ENCODE measurements around the gene ARHGAP26. TPM values are rescaled to one million over a fixed set of nuclear protein-coding genes. Genes with fewer than 3 reads are reported as not detected.

The ARHGAP26 gene
- total RNA-seq, 1 experiment from 2014 or later: 54.3 TPM

GRCh38 chr5:143229896-143230675 lies 459.9 kb downstream of the ARHGAP26 start:
- ChIA-PET POLR2A (interaction anchor here (0.6 kb wide), 1 partner anchor 168 kb away, joined by 3 read pairs; no protein-coding TSS in a partner anchor), CTCF (interaction anchor here (1.3 kb wide), 1 partner anchor 12 kb away, joined by 6 read pairs; no protein-coding TSS in a partner anchor)
- no peak overlapping the region for H3K4me3 Mint-ChIP-seq (ENCODE audit: unreplicated experiment)
- no peak for DNase-seq (ENCODE audit: unreplicated experiment)
- intact Hi-C loops (cut with micrococcal nuclease): no loop called here
- BruUV-seq (replicated peaks): no TSS peak
- H3K36me3 Mint-ChIP-seq (ENCODE audit: insufficient read depth, unreplicated experiment): no peaks in the 10 kb centered on the region
- TF ChIP-seq CTCF (IDR thresholded peaks at IDR 0.05; ENCODE audit: unreplicated experiment): no peak
- no peaks in the 10 kb centered on the region for H3K27me3 Mint-ChIP-seq (ENCODE audit: insufficient read depth, unreplicated experiment)
- no peak overlapping the region for H3K27ac Mint-ChIP-seq (ENCODE audit: low read depth, unreplicated experiment)
- H3K4me1 Mint-ChIP-seq (ENCODE audit: insufficient read depth, unreplicated experiment): peaks cover 23% of the 10 kb centered on the region
- H3K9me3 Mint-ChIP-seq (ENCODE audit: unreplicated experiment): no peaks in the 10 kb centered on the region

GRCh38 chr5:143230676-143230996 lies 460.5 kb downstream of the ARHGAP26 start:
- intact Hi-C loops (cut with micrococcal nuclease): no loop called here
- no peak overlapping the region for H3K27ac Mint-ChIP-seq (ENCODE audit: low read depth, unreplicated experiment)
- H3K9me3 Mint-ChIP-seq (ENCODE audit: unreplicated experiment): no peaks in the 10 kb centered on the region
- peaks cover 29% of the 10 kb centered on the region for H3K4me1 Mint-ChIP-seq (ENCODE audit: insufficient read depth, unreplicated experiment)
- no peaks in the 10 kb centered on the region for H3K27me3 Mint-ChIP-seq (ENCODE audit: insufficient read depth, unreplicated experiment)
- BruUV-seq (replicated peaks): no TSS peak
- ChIA-PET POLR2A (interaction anchor here (0.6 to 1.3 kb wide), 2 partner anchors 9 to 168 kb away, joined by 3 to 5 read pairs; no protein-coding TSS in a partner anchor), CTCF (interaction anchor here (0.6 to 1.3 kb wide), 3 partner anchors 12 to 24 kb away, joined by 3 to 6 read pairs (median 4); no protein-coding TSS in a partner anchor)
- no peak for TF ChIP-seq CTCF (IDR thresholded peaks at IDR 0.05; ENCODE audit: unreplicated experiment)
- H3K36me3 Mint-ChIP-seq (ENCODE audit: insufficient read depth, unreplicated experiment): no peaks in the 10 kb centered on the region
- DNase-seq (ENCODE audit: unreplicated experiment): no peak
- H3K4me3 Mint-ChIP-seq (ENCODE audit: unreplicated experiment): no peak overlapping the region

- ChIA-PET CTCF (interaction anchor here (0.8 kb wide), 1 partner anchor 24 kb away, joined by 4 read pairs; no protein-coding TSS in a partner anchor), POLR2A (interaction anchor here (1.3 to 1.5 kb wide), 2 partner anchors 8 to 9 kb away, joined by 3 to 5 read pairs; no protein-coding TSS in a partner anchor)
- Mint-ChIP-seq H3K9me3 (ENCODE audit: unreplicated experiment) (no peaks in the 10 kb centered on the region), H3K27ac (ENCODE audit: low read depth, unreplicated experiment) (no peak overlapping the region), H3K36me3 (ENCODE audit: insufficient read depth, unreplicated experiment) (peaks cover 4% of the 10 kb centered on the region), H3K4me1 (ENCODE audit: insufficient read depth, unreplicated experiment) (peaks cover 29% of the 10 kb centered on the region), H3K27me3 (ENCODE audit: insufficient read depth, unreplicated experiment) (no peaks in the 10 kb centered on the region), H3K4me3 (ENCODE audit: unreplicated experiment) (no peak overlapping the region)
- DNase-seq (ENCODE audit: unreplicated experiment): no peak
- BruUV-seq (replicated peaks): no TSS peak
- intact Hi-C loops (cut with micrococcal nuclease): no loop called here
- TF ChIP-seq CTCF (IDR thresholded peaks at IDR 0.05; ENCODE audit: unreplicated experiment): no peak
Measured at GRCh38 chr5:143231416-143231815, 461.2 kb downstream of the ARHGAP26 start.

- no peaks in the 10 kb centered on the region for H3K9me3 Mint-ChIP-seq (ENCODE audit: unreplicated experiment)
- no peak for TF ChIP-seq CTCF (IDR thresholded peaks at IDR 0.05; ENCODE audit: unreplicated experiment)
- intact Hi-C loops (cut with micrococcal nuclease): no loop called here
- CTCF ChIA-PET: interaction anchor here (0.6 to 0.8 kb wide), 2 partner anchors 24 to 105 kb away, joined by 4 read pairs; no protein-coding TSS in a partner anchor
- POLR2A ChIA-PET: interaction anchor here (1.3 to 1.5 kb wide), 3 partner anchors 7 to 25 kb away, joined by 3 to 7 read pairs (median 5); no protein-coding TSS in a partner anchor
- H3K4me3 Mint-ChIP-seq (ENCODE audit: unreplicated experiment): no peak overlapping the region
- H3K27me3 Mint-ChIP-seq (ENCODE audit: insufficient read depth, unreplicated experiment): no peaks in the 10 kb centered on the region
- no peak overlapping the region for H3K27ac Mint-ChIP-seq (ENCODE audit: low read depth, unreplicated experiment)
- peaks cover 4% of the 10 kb centered on the region for H3K36me3 Mint-ChIP-seq (ENCODE audit: insufficient read depth, unreplicated experiment)
- no TSS peak for BruUV-seq (replicated peaks)
- peaks cover 29% of the 10 kb centered on the region for H3K4me1 Mint-ChIP-seq (ENCODE audit: insufficient read depth, unreplicated experiment)
- no peak for DNase-seq (ENCODE audit: unreplicated experiment)
Measured at GRCh38 chr5:143231973-143232812, 462.0 kb downstream of the ARHGAP26 start.

Measured in MCF 10A (cell line).